Natural killer cell (primary cell): Measurements from ENCODE around the gene COL15A1. TPM values are rescaled to one million over a fixed set of nuclear protein-coding genes. Genes with fewer than 3 reads are reported as not detected.

Source experiments
- ATAC-seq, 3 donors: fragments of 150-1000 bp in 2 of 3; fragments of 200-7000 bp in 1 of 3; cut with Tn5 transposase; 1 replicate in 1 of 3; 2 replicates in 2 of 3; pipeline ENCODE4 v1.10.0; 2021; ENCODE audit warnings: mild to moderate bottlenecking in 2 of 3, moderate library complexity in 2 of 3
- DNase-seq, 2 donors: peaks; one replicate each; pipeline versions ENCODE4 v3.0.0 to v3.0.0-alpha.2; 2013 to 2021; ENCODE audit warnings: mixed read lengths in 1 of 2
- H3K27ac ChIP-seq: one replicate; pipeline ENCODE4 v1.5.1; 2013; ENCODE audit warnings: mild to moderate bottlenecking, low read length
- H3K27me3 ChIP-seq: one replicate; pipeline ENCODE4 v1.6.1; 2013; ENCODE audit warnings: low read length; ENCODE audit not compliant: control insufficient read depth, insufficient read depth
- H3K36me3 ChIP-seq: one replicate; pipeline ENCODE4 v1.6.1; 2013; ENCODE audit warnings: low read length; ENCODE audit not compliant: control insufficient read depth, insufficient read depth
- H3K4me1 ChIP-seq: one replicate; pipeline ENCODE4 v1.6.1; 2013; ENCODE audit warnings: low read length; ENCODE audit not compliant: control insufficient read depth, insufficient read depth
- H3K4me3 ChIP-seq: one replicate; pipeline ENCODE4 v1.5.1; 2013; ENCODE audit warnings: low read length
- H3K9me3 ChIP-seq: one replicate; pipeline ENCODE4 v1.6.1; 2013; ENCODE audit warnings: low read length; ENCODE audit not compliant: control insufficient read depth, insufficient read depth
- H3K27ac Mint-ChIP-seq, 2 donors: one replicate each; pipeline ENCODE4 v1.8.0; 2022; ENCODE audit warnings: mild to moderate bottlenecking in 2 of 2, mixed read lengths in 2 of 2, moderate library complexity in 1 of 2
- H3K27me3 Mint-ChIP-seq, 2 donors: one replicate each; pipeline ENCODE4 v1.8.0; 2022; ENCODE audit warnings: low read depth in 2 of 2, mixed read lengths in 2 of 2
- H3K36me3 Mint-ChIP-seq: one replicate; pipeline ENCODE4 v1.8.0; 2022; ENCODE audit warnings: mixed read lengths
- H3K4me1 Mint-ChIP-seq, 2 donors: one replicate each; pipeline ENCODE4 v1.8.0; 2022; ENCODE audit warnings: mixed read lengths in 2 of 2
- H3K4me3 Mint-ChIP-seq: one replicate; pipeline ENCODE4 v1.8.0; 2022; ENCODE audit warnings: mild to moderate bottlenecking, moderate library complexity, mixed read lengths
- H3K9me3 Mint-ChIP-seq, 2 donors: one replicate each; pipeline ENCODE4 v1.8.0; 2022; ENCODE audit warnings: mixed read lengths in 2 of 2
- WGBS: methylation state at CpG from one replicate; pipeline ENCODE4 v1.1.7; 2013; ENCODE audit warnings: missing lambda C conversion rate; ENCODE audit not compliant: insufficient coverage; 5-methylcytosine and 5-hydroxymethylcytosine counted together
- intact Hi-C: fragments of 100-400 bp; cut with micrococcal nuclease; formaldehyde crosslinking; loops from one replicate; pipeline ENCODE4 v1.14.2; 2022
- total RNA-seq, 4 donors: library from RNA; stranded (reverse); fragments of 120-200 nt in 1 of 4; gene quantifications; one replicate each; pipeline versions ENCODE4 v1.2.3 to v1.2.4, GENCODE V29; 2013 to 2022
- TF ChIP-seq, protein P1 (sequence below): fragments of 200-600 bp; IDR thresholded peaks from one replicate; pipeline ENCODE4 v1.8.0; 2022; ENCODE audit warnings: antibody characterized with exemption

The COL15A1 gene
- total RNA-seq, 3 donors from 2014 or later (not counting 1 experiment from before 2014, with no cell fraction given) = 0.18 to 0.82 (median 0.19) TPM

GRCh38 chr9:99103901-99104458, 160.3 kb downstream of the COL15A1 start:
- H3K4me1 ChIP-seq = peaks cover 31% of the 10 kb centered on the region
- Mint-ChIP-seq H3K27ac (peak overlapping the region; percentile 91 to 98), H3K36me3 (no peaks in the 10 kb centered on the region), H3K27me3 (no peaks in the 10 kb centered on the region), H3K4me1 (peaks cover 84 to 86% of the 10 kb centered on the region in 2 donors), H3K9me3 (no peaks in the 10 kb centered on the region), H3K4me3 (peak overlapping the region; percentile 86)
- H3K9me3 ChIP-seq = no peaks in the 10 kb centered on the region
- WGBS = 24% methylated on average over 14 of the region's 14 CpGs
- no peaks in the 10 kb centered on the region for H3K27me3 ChIP-seq
- H3K27ac ChIP-seq = peak overlapping the region; percentile 69
- TF ChIP-seq, protein P1, sequence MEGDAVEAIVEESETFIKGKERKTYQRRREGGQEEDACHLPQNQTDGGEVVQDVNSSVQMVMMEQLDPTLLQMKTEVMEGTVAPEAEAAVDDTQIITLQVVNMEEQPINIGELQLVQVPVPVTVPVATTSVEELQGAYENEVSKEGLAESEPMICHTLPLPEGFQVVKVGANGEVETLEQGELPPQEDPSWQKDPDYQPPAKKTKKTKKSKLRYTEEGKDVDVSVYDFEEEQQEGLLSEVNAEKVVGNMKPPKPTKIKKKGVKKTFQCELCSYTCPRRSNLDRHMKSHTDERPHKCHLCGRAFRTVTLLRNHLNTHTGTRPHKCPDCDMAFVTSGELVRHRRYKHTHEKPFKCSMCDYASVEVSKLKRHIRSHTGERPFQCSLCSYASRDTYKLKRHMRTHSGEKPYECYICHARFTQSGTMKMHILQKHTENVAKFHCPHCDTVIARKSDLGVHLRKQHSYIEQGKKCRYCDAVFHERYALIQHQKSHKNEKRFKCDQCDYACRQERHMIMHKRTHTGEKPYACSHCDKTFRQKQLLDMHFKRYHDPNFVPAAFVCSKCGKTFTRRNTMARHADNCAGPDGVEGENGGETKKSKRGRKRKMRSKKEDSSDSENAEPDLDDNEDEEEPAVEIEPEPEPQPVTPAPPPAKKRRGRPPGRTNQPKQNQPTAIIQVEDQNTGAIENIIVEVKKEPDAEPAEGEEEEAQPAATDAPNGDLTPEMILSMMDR = no peak
- H3K4me3 ChIP-seq = peak overlapping the region; percentile 32
- ATAC-seq = no peak
- intact Hi-C loops = no loop called here
- DNase-seq = peak in 1 of 2 donors; percentile 38
- H3K36me3 ChIP-seq = no peaks in the 10 kb centered on the region

DNA sequence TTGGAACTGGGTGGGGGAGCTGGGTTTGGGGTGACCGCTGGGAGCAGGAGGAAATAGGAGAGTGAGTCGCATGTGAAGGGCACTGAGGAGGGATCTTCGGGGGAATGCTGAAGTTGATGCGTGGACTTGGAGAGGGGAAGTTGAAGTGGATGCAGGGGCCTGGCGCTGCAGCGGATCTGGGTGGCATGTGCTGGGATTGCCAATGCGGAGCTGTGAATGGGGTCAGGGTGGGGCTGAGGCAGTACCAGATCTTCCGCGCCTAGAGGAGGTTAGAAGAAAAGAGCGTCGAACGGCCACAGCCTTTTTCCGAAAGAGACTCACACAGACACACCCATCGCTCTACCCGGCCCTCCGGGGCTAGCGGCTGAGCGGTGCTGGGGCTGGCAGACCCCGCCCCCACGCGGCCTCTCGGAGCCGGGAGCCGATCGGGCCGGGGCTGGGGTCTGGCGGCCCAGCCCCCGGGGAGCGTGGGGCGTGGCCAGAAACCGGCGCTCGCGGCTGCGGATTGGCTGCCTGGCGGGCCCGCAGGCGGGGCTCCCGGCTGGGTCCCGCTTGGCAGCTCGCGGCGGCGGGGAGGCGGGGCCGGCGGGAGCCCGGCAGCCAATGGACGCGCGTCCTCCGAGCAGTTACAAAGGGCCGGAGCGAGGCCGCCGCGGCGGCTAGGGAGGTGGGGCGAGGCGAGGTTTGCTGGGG, 160.9 kb downstream of the COL15A1 start, which contains the start of gene TGFBR1:
Gene TGFBR1, plus strand, starts transcription at position 655 of the 693 bp plus-strand sequence. CDS start 93 bp downstream, outside the sequence.
- Histone ChIP-seq H3K36me3 (no peaks in the 10 kb centered on the region), H3K27ac (peak within 1 kb of the TSS; percentile 77), H3K9me3 (no peaks in the 10 kb centered on the region), H3K27me3 (no peaks in the 10 kb centered on the region), H3K4me3 (peak within 1 kb of the TSS; percentile 70), H3K4me1 (peaks cover 34% of the 10 kb centered on the region)
- Mint-ChIP-seq H3K27ac (peak within 1 kb of the TSS; percentile 91 to 98), H3K9me3 (no peaks in the 10 kb centered on the region), H3K36me3 (no peaks in the 10 kb centered on the region), H3K4me3 (peak within 1 kb of the TSS; percentile 89), H3K27me3 (no peaks in the 10 kb centered on the region), H3K4me1 (peaks cover 84 to 86% of the 10 kb centered on the region in 2 donors)
- TF ChIP-seq, protein P1 = no peak
- intact Hi-C loops = loop anchor here (1.0 kb wide), 1 partner anchor 47 kb away; no protein-coding TSS in a partner anchor
- under 1% methylated on average over 60 of the region's 60 CpGs for WGBS
- DNase-seq = peak; percentile 94 to 95
- peak; percentile 80 to 93 (median 88) for ATAC-seq

DNA sequence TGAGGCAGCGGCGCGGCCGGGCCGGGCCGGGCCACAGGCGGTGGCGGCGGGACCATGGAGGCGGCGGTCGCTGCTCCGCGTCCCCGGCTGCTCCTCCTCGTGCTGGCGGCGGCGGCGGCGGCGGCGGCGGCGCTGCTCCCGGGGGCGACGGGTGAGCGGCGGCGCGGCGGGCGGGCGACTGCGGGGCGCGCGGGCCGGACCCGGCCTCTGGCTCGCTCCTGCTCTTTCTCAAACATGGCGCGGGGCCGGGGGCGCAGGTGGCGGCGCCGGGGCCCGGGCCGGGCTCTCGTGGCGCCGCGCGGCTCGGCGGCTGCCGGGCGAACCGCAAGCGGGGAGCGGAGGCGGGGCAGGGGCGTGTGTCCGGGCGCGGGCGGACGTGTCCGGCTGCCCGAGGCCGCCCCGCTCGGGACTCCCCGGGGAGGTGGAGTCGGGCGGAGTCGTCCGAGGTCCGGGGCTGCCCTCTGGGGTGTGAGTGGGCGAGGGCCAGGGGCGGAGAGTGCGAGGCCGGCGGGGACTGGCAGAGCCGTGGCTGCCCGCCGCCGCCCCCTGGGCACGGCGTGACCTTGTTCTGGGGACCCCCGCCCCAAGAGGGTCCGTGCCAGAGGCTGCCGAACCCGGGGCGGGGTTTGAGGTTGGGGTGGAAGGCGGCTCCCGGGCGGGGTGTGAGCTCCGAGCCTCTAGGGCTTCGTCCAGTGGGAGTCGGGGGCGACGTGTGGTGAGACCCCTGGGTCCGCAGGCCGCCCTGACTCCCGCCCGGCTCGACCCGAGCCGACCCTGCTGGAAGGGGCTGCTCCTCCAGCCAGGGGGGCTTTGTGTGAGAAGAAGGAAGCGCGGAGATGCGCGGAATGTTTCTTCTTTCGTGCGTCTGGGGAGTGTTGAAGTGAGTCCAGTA, 161.7 kb downstream of the COL15A1 start:
- Histone ChIP-seq H3K4me1 (peaks cover 33% of the 10 kb centered on the region), H3K4me3 (peak overlapping the region; percentile 70), H3K27ac (peak overlapping the region; percentile 77), H3K36me3 (no peaks in the 10 kb centered on the region), H3K27me3 (no peaks in the 10 kb centered on the region), H3K9me3 (no peaks in the 10 kb centered on the region)
- ATAC-seq (peak; percentile 25 to 71 (median 32)), DNase-seq (peak; percentile 58 to 59)
- under 1% methylated on average over 118 of the region's 118 CpGs for WGBS
- intact Hi-C loops = loop anchor here (1.0 to 2.0 kb wide), 2 partner anchors 15 to 48 kb away; no protein-coding TSS in a partner anchor
- Mint-ChIP-seq H3K27me3 (no peaks in the 10 kb centered on the region), H3K36me3 (no peaks in the 10 kb centered on the region), H3K27ac (peak overlapping the region; percentile 91 to 98), H3K4me1 (peaks cover 84 to 86% of the 10 kb centered on the region in 2 donors), H3K4me3 (peak overlapping the region; percentile 89), H3K9me3 (no peaks in the 10 kb centered on the region)
- TF ChIP-seq, protein P1 = no peak
